ENCODE measurements around the gene FREM1. TPM values are rescaled to one million over a fixed set of nuclear protein-coding genes. Genes with fewer than 3 reads are reported as not detected.

FREM1 gene
- total RNA-seq, 2 experiments from 2014 or later = not detected

DNA sequence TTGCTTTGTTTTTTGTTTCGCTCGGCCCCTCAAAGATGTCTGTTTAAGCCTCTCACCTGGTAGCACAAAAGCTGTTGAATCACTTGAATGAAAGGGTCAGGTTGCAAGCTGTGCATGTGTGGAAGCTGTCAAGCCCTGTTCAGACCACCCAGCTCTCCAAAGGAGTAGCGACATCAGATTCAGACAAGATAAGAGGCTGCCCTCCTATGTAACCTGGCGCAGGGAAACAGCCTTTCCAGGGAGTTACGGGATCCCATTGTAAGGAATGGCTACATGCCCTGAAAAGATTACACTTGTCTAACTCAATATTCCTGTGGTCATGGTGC is 2.9 kb downstream of the FREM1 start:
- H3K27me3 Mint-ChIP-seq = no peaks in the 10 kb centered on the region
- TF ChIP-seq, protein P1, sequence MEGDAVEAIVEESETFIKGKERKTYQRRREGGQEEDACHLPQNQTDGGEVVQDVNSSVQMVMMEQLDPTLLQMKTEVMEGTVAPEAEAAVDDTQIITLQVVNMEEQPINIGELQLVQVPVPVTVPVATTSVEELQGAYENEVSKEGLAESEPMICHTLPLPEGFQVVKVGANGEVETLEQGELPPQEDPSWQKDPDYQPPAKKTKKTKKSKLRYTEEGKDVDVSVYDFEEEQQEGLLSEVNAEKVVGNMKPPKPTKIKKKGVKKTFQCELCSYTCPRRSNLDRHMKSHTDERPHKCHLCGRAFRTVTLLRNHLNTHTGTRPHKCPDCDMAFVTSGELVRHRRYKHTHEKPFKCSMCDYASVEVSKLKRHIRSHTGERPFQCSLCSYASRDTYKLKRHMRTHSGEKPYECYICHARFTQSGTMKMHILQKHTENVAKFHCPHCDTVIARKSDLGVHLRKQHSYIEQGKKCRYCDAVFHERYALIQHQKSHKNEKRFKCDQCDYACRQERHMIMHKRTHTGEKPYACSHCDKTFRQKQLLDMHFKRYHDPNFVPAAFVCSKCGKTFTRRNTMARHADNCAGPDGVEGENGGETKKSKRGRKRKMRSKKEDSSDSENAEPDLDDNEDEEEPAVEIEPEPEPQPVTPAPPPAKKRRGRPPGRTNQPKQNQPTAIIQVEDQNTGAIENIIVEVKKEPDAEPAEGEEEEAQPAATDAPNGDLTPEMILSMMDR (IDR thresholded peaks at IDR 0.05) = no peak
- no peaks in the 10 kb centered on the region for H3K4me1 Mint-ChIP-seq (ENCODE audit: low read depth)
- no peaks in the 10 kb centered on the region for H3K9me3 Mint-ChIP-seq
- intact Hi-C loops (cut with micrococcal nuclease) = no loop called here
- no peak for DNase-seq
- ChIA-PET POLR2A (no interaction called here), CTCF (no interaction called here)
- no peak overlapping the region for H3K27ac Mint-ChIP-seq
- H3K36me3 Mint-ChIP-seq (ENCODE audit: low read depth) = no peaks in the 10 kb centered on the region
- no peak for ATAC-seq
- H3K4me3 Mint-ChIP-seq = no peak overlapping the region

DNA sequence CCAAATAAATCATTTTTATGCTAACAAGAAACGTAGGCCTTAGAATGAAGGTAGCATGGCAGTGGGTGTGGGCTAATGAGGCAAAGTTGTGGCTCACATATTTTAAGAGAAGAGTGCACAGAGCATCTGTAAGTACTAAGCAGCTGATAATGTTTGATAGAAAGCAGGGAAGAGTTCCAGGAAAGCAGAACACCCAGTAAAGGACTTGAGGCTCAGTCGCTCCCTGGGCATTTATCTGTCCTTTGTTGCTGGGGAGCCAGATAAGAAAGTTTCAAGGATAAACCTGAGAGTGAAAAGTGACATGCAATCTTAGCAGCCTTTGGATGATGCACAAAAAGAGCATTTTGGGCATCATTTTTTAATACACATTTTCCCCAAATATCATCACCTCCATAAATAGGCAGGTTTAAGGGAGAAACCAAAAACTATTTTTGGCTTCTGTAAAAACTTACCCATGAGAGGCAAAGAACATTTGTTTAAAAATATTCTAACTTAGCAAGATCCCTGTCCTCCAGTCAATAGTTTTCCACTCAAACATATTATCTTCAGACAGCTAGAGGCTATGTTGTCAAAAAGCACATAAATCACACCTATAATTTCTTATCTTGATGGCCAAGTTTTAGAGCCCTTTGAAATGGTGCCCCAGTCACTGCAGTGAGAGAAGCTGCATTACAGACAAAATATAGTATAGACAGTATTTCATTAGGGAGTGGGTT is 3.4 kb downstream of the FREM1 start:
- DNase-seq = no peak
- ChIA-PET POLR2A (no interaction called here), CTCF (no interaction called here)
- TF ChIP-seq, protein P1 (IDR thresholded peaks at IDR 0.05) = no peak
- no peaks in the 10 kb centered on the region for H3K4me1 Mint-ChIP-seq (ENCODE audit: low read depth)
- no peaks in the 10 kb centered on the region for H3K27me3 Mint-ChIP-seq
- intact Hi-C loops (cut with micrococcal nuclease) = no loop called here
- H3K9me3 Mint-ChIP-seq = no peaks in the 10 kb centered on the region
- H3K4me3 Mint-ChIP-seq = no peak overlapping the region
- no peaks in the 10 kb centered on the region for H3K36me3 Mint-ChIP-seq (ENCODE audit: low read depth)
- no peak for ATAC-seq
- H3K27ac Mint-ChIP-seq = no peak overlapping the region

DNA sequence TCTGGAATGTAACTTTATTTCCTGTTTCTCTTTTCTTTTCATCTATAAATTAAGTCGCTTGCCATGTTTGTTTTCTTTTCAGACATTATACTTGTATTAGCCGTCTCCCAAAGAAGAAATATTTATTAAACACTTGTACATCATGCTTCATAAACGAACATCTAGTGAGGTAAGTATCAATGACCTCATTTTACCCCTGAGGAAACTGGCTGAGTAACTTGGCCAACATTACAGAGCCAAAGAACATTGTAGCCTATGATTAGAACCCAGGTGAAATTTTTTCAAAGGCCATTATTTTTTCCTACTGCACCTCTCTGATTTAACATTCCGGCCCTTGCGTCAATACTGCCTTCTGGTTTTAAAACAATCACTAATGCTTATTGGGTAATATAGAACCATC is 4.2 kb downstream of the FREM1 start:
- Mint-ChIP-seq H3K36me3 (ENCODE audit: low read depth) (no peaks in the 10 kb centered on the region), H3K27ac (no peak overlapping the region), H3K4me1 (ENCODE audit: low read depth) (no peaks in the 10 kb centered on the region), H3K4me3 (no peak overlapping the region), H3K9me3 (no peaks in the 10 kb centered on the region), H3K27me3 (peaks cover 1% of the 10 kb centered on the region)
- POLR2A ChIA-PET = no interaction called here
- CTCF ChIA-PET = no interaction called here
- TF ChIP-seq, protein P1 (IDR thresholded peaks at IDR 0.05) = no peak
- ATAC-seq = no peak
- no peak for DNase-seq
- intact Hi-C loops (cut with micrococcal nuclease) = no loop called here

DNA sequence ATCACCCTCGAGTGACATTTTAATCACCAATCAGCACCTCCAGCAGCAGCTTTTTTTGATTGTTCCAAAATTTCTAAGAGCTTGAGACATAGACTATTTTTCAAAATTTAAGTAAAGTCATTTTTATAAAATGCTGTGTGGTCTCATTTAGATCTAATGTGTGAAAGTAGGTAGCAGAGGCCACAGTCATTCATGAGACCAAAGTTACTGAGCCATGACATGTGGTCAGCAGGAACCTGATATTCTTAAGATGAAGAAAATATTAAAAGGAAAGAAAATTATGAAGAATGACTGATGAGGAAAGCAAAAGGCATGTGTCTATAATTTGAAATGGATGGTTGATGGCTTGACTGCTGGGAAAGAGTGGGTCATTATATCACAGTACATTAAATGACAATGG is 7.2 kb downstream of the FREM1 start:
- CTCF ChIA-PET = interaction anchor here (1.3 kb wide), 2 partner anchors 9 to 232 kb away, joined by 3 read pairs; no protein-coding TSS in a partner anchor

DNA sequence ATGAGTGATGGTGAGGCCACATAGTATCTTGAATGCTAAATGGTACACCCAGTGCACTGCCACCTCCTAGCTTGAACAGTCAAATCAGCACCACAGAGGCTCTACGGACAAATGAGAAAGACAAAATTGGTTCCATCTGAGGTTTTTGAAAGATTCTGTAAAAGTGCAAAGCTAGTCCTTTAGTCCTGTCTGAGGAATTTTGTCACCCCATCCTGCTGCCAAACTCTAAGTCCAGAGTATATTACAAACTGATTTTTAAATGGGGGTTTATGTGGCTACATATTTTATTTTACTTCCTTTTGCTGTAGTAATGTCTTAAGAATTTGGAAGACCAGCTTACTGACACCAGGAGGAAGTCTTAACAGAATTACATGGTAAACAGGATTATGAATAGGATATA is 7.7 kb downstream of the FREM1 start:
- POLR2A ChIA-PET = no interaction called here
- peaks cover 3% of the 10 kb centered on the region for H3K27me3 Mint-ChIP-seq
- H3K9me3 Mint-ChIP-seq = no peaks in the 10 kb centered on the region
- H3K27ac Mint-ChIP-seq = no peak overlapping the region
- H3K4me1 Mint-ChIP-seq (ENCODE audit: low read depth) = no peaks in the 10 kb centered on the region
- no peak overlapping the region for H3K4me3 Mint-ChIP-seq
- CTCF ChIA-PET = interaction anchor here (1.3 kb wide), 2 partner anchors 8 to 233 kb away, joined by 3 read pairs; no protein-coding TSS in a partner anchor
- TF ChIP-seq, protein P1 (IDR thresholded peaks at IDR 0.05) = no peak
- ATAC-seq (no peak), DNase-seq (no peak)
- intact Hi-C loops (cut with micrococcal nuclease) = no loop called here
- no peaks in the 10 kb centered on the region for H3K36me3 Mint-ChIP-seq (ENCODE audit: low read depth)

More for the DNA sequence above, 7.2 kb downstream of the FREM1 start:
- Mint-ChIP-seq H3K4me1 (ENCODE audit: low read depth) (no peaks in the 10 kb centered on the region), H3K36me3 (ENCODE audit: low read depth) (no peaks in the 10 kb centered on the region), H3K27ac (no peak overlapping the region), H3K27me3 (peaks cover 2% of the 10 kb centered on the region), H3K4me3 (no peak overlapping the region), H3K9me3 (no peaks in the 10 kb centered on the region)
- TF ChIP-seq, protein P1 (IDR thresholded peaks at IDR 0.05) = no peak
- POLR2A ChIA-PET = no interaction called here
- ATAC-seq (no peak), DNase-seq (no peak)
- intact Hi-C loops (cut with micrococcal nuclease) = no loop called here

Measured in activated CD8-positive, alpha-beta T cell treated with anti-CD3 and anti-CD28 coated beads for 36 hours (primary cell).